ENCODE results near the gene EIF3D. TPM values are rescaled to one million over a fixed set of nuclear protein-coding genes. Genes with fewer than 3 reads are reported as not detected.

Gene EIF3D
- total and polyA plus RNA-seq, 2 of the 4 experiments (the other 2 are of a cell fraction), result 339 to 746 TPM

DNA sequence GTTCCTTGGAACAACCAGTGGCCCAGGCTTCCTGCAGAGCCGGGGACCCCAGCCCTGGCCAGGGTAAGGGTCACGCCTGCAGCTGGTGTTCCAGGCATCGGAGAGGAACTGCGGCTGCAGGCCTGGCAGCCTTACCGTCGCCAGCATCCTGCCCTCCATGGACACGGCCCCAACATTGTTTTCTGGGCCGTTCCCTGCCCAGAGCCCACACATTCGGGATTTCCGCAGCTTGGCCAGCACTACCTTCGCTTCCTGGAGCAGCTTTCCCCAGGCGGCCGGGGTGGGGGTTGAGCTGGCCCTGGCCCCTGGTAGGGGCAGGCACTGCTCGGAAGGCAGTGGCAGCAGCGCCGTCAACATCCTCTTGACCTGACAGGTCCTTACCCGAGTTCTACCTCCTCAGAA lies 65.2 kb downstream of the EIF3D start:
- peak overlapping the region; percentile 33 for H2AFZ ChIP-seq (replicated peaks; ENCODE audit: low read length, poor library complexity)
- H3K4me1 ChIP-seq (ENCODE audit: control insufficient read depth, insufficient read depth, low read length), result peaks cover 41% of the 10 kb centered on the region
- no TSS peak for BruUV-seq (replicated peaks)
- H4K8ac ChIP-seq (ENCODE audit: low read depth in 2 of 2, low read length in 2 of 2), result peak overlapping the region in 1 of 2 experiments; percentile 26; a peak in 1 of 4 replicates
- peak overlapping the region; percentile 66; the same call in 2 of the 3 replicates for H2BK15ac ChIP-seq (ENCODE audit: low read depth, low read length)
- H3K4ac ChIP-seq (ENCODE audit: low read depth, low read length), result peak overlapping the region; percentile 97
- H3K27me3 ChIP-seq (ENCODE audit: control insufficient read depth, insufficient read depth, low read length), result no peaks in the 10 kb centered on the region
- no peak overlapping the region for H3K9ac ChIP-seq (ENCODE audit: low read depth, low read length)
- peak overlapping the region; percentile 43 for H2BK5ac ChIP-seq (ENCODE audit: low read depth, low read length, poor library complexity, severe bottlenecking)
- H2AK9ac ChIP-seq (replicated peaks; ENCODE audit: low read depth, low read length, poor library complexity), result peak overlapping the region; percentile 73
- TF ChIP-seq MAFK (IDR thresholded peaks at IDR 0.05; ENCODE audit: low read depth, low read length) (no peak), RAD21 (IDR thresholded peaks at IDR 0.05; ENCODE audit: low read length) (no peak), FOS (IDR thresholded peaks at IDR 0.05; ENCODE audit: low read depth, low read length) (no peak), RFX5 (IDR thresholded peaks at IDR 0.05; ENCODE audit: low read depth, low read length) (no peak), NFE2L2 (IDR thresholded peaks at IDR 0.05; ENCODE audit: low read depth, low read length) (no peak), SMC3 (IDR thresholded peaks at IDR 0.05; ENCODE audit: low read depth, low read length) (no peak), BHLHE40 (IDR thresholded peaks at IDR 0.05; ENCODE audit: low read depth, low read length) (no peak), CEBPB (IDR thresholded peaks at IDR 0.05; ENCODE audit: low read depth, low read length) (no peak), MXI1 (IDR thresholded peaks at IDR 0.05; ENCODE audit: borderline replicate concordance, low read depth, low read length) (no peak), MAZ (IDR thresholded peaks at IDR 0.05; ENCODE audit: borderline replicate concordance, low read depth, low read length) (no peak), CHD1 (IDR thresholded peaks at IDR 0.05; ENCODE audit: low read depth, low read length) (no peak), RCOR1 (IDR thresholded peaks at IDR 0.05; ENCODE audit: insufficient replicate concordance, low read length) (no peak), POLR2A (IDR thresholded peaks at IDR 0.05; ENCODE audit: low read depth, low read length) (no peak)
- TF ChIP-seq, protein P1, sequence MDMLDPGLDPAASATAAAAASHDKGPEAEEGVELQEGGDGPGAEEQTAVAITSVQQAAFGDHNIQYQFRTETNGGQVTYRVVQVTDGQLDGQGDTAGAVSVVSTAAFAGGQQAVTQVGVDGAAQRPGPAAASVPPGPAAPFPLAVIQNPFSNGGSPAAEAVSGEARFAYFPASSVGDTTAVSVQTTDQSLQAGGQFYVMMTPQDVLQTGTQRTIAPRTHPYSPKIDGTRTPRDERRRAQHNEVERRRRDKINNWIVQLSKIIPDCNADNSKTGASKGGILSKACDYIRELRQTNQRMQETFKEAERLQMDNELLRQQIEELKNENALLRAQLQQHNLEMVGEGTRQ (IDR thresholded peaks at IDR 0.05; ENCODE audit: low read depth, low read length), result no peak
- TF ChIP-seq, protein P2, sequence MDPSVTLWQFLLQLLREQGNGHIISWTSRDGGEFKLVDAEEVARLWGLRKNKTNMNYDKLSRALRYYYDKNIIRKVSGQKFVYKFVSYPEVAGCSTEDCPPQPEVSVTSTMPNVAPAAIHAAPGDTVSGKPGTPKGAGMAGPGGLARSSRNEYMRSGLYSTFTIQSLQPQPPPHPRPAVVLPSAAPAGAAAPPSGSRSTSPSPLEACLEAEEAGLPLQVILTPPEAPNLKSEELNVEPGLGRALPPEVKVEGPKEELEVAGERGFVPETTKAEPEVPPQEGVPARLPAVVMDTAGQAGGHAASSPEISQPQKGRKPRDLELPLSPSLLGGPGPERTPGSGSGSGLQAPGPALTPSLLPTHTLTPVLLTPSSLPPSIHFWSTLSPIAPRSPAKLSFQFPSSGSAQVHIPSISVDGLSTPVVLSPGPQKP (IDR thresholded peaks at IDR 0.05; ENCODE audit: borderline replicate concordance, low read depth, low read length), result no peak
- TF ChIP-seq, protein P3, sequence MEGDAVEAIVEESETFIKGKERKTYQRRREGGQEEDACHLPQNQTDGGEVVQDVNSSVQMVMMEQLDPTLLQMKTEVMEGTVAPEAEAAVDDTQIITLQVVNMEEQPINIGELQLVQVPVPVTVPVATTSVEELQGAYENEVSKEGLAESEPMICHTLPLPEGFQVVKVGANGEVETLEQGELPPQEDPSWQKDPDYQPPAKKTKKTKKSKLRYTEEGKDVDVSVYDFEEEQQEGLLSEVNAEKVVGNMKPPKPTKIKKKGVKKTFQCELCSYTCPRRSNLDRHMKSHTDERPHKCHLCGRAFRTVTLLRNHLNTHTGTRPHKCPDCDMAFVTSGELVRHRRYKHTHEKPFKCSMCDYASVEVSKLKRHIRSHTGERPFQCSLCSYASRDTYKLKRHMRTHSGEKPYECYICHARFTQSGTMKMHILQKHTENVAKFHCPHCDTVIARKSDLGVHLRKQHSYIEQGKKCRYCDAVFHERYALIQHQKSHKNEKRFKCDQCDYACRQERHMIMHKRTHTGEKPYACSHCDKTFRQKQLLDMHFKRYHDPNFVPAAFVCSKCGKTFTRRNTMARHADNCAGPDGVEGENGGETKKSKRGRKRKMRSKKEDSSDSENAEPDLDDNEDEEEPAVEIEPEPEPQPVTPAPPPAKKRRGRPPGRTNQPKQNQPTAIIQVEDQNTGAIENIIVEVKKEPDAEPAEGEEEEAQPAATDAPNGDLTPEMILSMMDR (conservative IDR thresholded peaks at IDR 0.05; ENCODE audit: low read depth, low read length), result no peak
- H3K27ac ChIP-seq (ENCODE audit: insufficient read depth, low read length), result no peak overlapping the region
- dilution Hi-C loops (cut with HindIII; ENCODE audit: low sequenced_read_pairs, unreplicated experiment), result no loop called here
- H4K91ac ChIP-seq (ENCODE audit: insufficient read depth, low read depth, low read length), result peak overlapping the region; percentile 89
- 89% methylated on average over 10 of the region's 17 CpGs; no CpG with 5 or more reads in 1 of the 2 experiments for WGBS, 2 experiments (ENCODE audit: extremely low coverage in 2 of 2, insufficient read length in 1 of 2)
- intact Hi-C loops (cut with micrococcal nuclease), result no loop called here
- H4K5ac ChIP-seq (ENCODE audit: low read depth, low read length), result no peak overlapping the region
- peaks cover 7% of the 10 kb centered on the region for H4K20me1 ChIP-seq (ENCODE audit: insufficient read depth, low read length)
- DNase-seq, result no peak
- peak overlapping the region; percentile 93 for H2BK20ac ChIP-seq (ENCODE audit: low read depth, low read length)
- H3K23ac ChIP-seq (ENCODE audit: low read depth, low read length), result 0 out of 2 replicates have a peak overlapping the region, but pooled peaks have one; percentile 29
- in situ Hi-C loops (cut with MboI; ENCODE audit: low sequenced_read_pairs), result no loop called here
- no peak overlapping the region for H3K4me3 ChIP-seq (ENCODE audit: insufficient read depth, low read depth, low read length)
- peak overlapping the region; percentile 99 for H2AK5ac ChIP-seq (ENCODE audit: low read depth, low read length)
- H3K14ac ChIP-seq (replicated peaks; ENCODE audit: low read depth, low read length), result peak overlapping the region; percentile 60
- H3K9me1 ChIP-seq (ENCODE audit: insufficient read depth, low read length), result peaks cover 32% of the 10 kb centered on the region
- no peak overlapping the region for H3K4me2 ChIP-seq (ENCODE audit: low read depth, low read length)
- no peak overlapping the region for H3K18ac ChIP-seq (ENCODE audit: low read depth, low read length)
- H3K56ac ChIP-seq (ENCODE audit: extremely low read depth, insufficient read depth, low read length), result no peak overlapping the region
- ChIA-PET CTCF (interaction anchor here (0.6 kb wide), 1 partner anchor 246 kb away, joined by 3 read pairs; no protein-coding TSS in a partner anchor), POLR2A (ENCODE audit: unreplicated experiment) (interaction anchor here (1.3 kb wide), 1 partner anchor 76 kb away, joined by 4 read pairs; the partner anchor contains the start of gene MYH9)
- ATAC-seq (ENCODE audit: low read depth), result no peak
- H3K36me3 ChIP-seq (ENCODE audit: control insufficient read depth, insufficient read depth, low read length), result no peaks in the 10 kb centered on the region
- H3K79me1 ChIP-seq (ENCODE audit: low read depth in 1 of 2, low read length in 2 of 2), result peaks cover 11 to 68% of the 10 kb centered on the region in 2 experiments; a peak in 3 of 4 replicates
- peak overlapping the region; percentile 91 for H2BK120ac ChIP-seq (ENCODE audit: low read depth, low read length)
- H3K9me3 ChIP-seq (ENCODE audit: control insufficient read depth, insufficient read depth, low read length), result no peaks in the 10 kb centered on the region

Measured in IMR-90 (cell line).